Measurements from ENCODE around the gene NPB. TPM values are rescaled to one million over a fixed set of nuclear protein-coding genes. Genes with fewer than 3 reads are reported as not detected.

The NPB gene
- total and polyA plus RNA-seq, 2 of the 8 experiments (the other 6 are each of a cell fraction or from before 2014, with no cell fraction given) = 1.5 to 2.5 TPM

DNA sequence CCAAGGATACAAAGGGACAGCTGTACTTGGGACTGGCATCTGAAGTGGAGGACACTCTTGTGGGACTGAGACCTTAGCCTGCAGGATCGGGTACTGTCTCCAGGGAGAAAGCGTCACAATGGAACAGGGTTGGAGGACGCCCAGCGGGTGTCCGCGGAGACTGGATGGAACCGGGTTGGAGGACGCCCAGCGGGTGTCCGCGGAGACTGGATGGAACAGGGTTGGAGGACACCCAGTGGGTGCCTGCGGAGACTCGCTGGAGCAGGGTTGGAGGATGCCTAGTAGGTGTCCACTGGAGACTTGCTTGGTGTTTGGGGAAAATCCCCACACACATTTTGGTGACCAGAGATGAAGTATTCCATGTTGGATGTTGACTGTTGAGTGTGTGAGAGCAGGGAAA, 45.2 kb downstream of the NPB start, which contains the start of gene MYADML2 (continued):
- TF ChIP-seq, protein P1, sequence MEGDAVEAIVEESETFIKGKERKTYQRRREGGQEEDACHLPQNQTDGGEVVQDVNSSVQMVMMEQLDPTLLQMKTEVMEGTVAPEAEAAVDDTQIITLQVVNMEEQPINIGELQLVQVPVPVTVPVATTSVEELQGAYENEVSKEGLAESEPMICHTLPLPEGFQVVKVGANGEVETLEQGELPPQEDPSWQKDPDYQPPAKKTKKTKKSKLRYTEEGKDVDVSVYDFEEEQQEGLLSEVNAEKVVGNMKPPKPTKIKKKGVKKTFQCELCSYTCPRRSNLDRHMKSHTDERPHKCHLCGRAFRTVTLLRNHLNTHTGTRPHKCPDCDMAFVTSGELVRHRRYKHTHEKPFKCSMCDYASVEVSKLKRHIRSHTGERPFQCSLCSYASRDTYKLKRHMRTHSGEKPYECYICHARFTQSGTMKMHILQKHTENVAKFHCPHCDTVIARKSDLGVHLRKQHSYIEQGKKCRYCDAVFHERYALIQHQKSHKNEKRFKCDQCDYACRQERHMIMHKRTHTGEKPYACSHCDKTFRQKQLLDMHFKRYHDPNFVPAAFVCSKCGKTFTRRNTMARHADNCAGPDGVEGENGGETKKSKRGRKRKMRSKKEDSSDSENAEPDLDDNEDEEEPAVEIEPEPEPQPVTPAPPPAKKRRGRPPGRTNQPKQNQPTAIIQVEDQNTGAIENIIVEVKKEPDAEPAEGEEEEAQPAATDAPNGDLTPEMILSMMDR (IDR thresholded peaks at IDR 0.05; ENCODE audit: control extremely low read depth in 1 of 3, insufficient read depth in 1 of 3, low read depth in 1 of 3, low read length in 3 of 3) = no peak
- no peak for TF ChIP-seq ASH2L (IDR thresholded peaks at IDR 0.05; ENCODE audit: low read length)
- TF ChIP-seq HDAC2 (IDR thresholded peaks at IDR 0.05; ENCODE audit: borderline replicate concordance in 1 of 2, low read depth in 2 of 2, low read length in 2 of 2) = no peak
- no peak for TF ChIP-seq MAFK (IDR thresholded peaks at IDR 0.05; ENCODE audit: low read depth, low read length)
